Activated CD8-positive, alpha-beta memory T cell treated with anti-CD3 and anti-CD28 coated beads for 4 hours (primary cell): ENCODE measurements around the gene CROCC.
"Not testable (repeated sequence)": the region's sequence is repeated elsewhere in the genome, so short reads cannot be mapped to it uniquely, and the experiment has no call there.

Experiments used
- DNase-seq, 2 donors: peaks; one replicate each; pipeline ENCODE4 v3.0.0-alpha.2; 2020; ENCODE audit warnings: low read depth in 2 of 2

Gene CROCC

GRCh38 chr1:16938351-16939321, 16.9 kb downstream of the CROCC start:
- DNase-seq, result no peak

DNA sequence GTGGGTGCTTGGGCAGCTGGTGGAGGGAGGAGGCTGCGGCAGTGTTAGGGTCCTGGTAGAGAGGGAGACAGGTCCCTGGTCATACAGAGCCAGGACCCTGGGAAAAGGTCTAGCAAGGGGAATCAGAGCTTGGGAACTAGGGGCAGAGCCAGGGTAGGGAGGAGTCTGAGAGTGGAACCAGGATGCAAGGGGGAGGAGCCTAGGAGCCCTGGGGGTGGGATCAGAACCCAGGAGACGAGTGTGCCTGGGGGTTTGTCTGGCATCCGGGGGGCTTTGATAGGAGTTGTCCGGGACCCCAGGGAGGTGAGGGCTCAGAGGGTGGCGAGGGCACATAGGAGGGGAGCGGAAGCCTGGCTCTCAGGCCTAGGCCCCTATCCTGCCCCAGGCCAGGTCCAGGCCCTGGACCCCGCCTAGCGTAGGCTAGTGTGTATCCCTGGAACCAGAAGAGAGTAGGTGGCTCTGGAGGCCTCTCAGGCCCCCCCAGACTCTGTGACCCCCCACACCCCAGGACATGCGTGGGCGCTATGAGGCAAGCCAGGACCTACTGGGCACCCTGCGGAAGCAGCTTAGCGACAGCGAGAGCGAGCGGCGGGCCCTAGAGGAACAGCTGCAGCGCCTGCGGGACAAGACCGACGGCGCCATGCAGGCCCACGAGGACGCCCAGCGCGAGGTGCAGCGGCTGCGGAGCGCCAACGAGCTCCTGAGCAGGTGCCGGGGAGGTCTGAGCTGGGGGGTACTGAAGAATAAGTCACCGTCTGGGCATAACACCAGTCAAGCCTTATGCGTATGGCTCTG, 17.9 kb downstream of the CROCC start:
- DNase-seq, result not testable (repeated sequence)

GRCh38 chr1:16944038-16944437, 22.3 kb downstream of the CROCC start:
- DNase-seq, result no peak

- not testable (repeated sequence) for DNase-seq
These were observed 23.8 kb downstream of the CROCC start for GRCh38 chr1:16945512-16945911.

DNA sequence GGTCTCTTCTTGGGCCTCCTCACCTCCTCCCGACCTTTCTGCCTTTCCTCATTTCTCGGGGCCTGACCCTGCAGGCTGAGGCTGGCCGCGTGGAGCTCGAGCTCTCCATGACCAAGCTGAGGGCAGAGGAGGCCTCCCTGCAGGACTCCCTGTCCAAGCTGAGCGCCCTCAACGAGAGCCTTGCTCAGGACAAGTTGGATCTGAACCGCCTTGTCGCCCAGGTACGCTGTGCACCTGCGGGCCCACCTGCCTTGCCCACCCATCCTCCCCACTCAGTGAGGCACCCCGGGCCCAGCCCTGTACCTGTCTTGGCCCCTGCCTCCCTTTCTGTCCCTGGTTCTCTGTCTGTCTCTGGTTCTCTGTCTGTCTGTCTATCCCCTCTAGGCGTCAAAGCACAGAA, 24.5 kb downstream of the CROCC start:
- not testable (repeated sequence) for DNase-seq

DNA sequence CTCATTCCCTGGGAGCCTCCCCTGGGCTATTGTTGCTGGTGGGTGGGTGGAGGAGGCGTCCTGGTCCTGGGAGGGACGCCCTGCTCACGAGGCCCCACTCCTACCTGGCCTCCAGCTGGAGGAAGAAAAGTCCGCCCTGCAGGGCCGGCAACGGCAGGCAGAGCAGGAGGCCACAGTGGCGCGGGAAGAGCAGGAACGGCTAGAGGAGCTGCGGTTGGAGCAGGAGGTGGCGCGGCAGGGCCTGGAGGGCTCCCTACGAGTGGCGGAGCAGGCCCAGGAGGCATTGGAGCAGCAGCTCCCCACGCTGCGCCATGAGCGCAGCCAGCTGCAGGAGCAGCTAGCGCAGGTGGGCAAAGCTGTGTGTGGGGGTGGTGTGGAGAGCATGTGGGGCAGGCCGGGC, 24.9 kb downstream of the CROCC start:
- DNase-seq, result no peak

- DNase-seq, result not testable (repeated sequence)
These were observed 26.7 kb downstream of the CROCC start for GRCh38 chr1:16948282-16948891.

DNA sequence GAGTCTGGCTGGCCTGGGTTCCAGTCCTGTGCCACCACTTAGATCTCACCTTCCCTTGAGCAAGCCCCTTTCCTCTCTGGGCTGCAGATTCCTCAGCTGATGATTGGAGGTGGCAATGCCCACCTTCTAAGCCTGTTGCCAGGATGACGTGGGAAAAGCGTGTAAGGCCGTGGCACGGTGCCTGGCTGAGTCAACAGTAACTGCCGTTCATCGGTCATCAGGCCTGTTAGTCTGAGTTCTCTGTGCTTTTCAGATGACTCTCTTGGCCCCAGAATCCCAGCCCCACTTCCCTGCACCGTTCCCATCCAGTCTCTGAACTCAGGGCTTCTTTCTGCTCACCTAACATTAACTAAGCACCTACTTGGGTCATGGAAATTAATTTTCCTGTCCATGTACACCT, 27.3 kb downstream of the CROCC start:
- not testable (repeated sequence) for DNase-seq

DNA sequence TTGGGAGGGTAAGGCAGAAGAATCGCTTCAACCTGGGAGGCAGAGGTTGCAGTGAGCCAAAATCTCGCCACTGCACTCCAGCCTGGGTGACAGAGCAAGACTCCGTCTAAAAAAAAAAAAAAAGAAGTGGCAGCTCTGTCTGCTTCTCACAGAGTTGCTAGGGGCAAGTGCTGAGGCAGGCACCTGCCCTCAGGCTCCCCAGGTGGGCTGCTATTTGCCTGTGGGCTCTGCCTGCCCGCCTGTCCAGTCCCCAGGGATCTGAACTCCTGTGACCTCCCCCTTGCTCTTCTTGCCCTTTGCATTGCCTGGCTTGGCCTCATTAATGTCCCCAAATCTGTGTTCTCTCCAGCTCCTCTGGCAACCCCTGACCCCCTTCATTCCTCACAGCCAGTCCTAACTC, 30.6 kb downstream of the CROCC start:
- not testable (repeated sequence) for DNase-seq

- DNase-seq, result no peak
These were observed 32.8 kb downstream of the CROCC start for GRCh38 chr1:16954579-16954978.

DNA sequence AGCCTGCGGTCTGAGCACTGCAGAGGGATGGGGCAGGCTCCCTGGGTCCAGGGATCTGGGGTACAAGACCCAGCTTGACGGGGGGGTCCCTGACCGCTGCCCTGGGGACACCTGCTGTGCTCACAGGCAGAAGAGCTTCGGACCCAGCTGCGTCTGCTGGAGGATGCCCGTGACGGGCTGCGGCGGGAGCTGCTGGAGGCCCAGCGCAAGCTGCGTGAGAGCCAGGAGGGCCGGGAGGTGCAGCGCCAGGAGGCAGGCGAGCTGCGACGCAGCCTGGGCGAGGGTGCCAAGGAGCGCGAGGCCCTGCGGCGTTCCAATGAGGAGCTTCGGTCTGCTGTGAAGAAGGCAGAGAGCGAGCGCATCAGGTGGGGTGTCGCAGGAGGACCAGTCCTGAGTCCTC, 33.5 kb downstream of the CROCC start:
- DNase-seq, result no peak

- no peak for DNase-seq
These were observed 35.0 kb downstream of the CROCC start for GRCh38 chr1:16956775-16957174.

- no peak for DNase-seq
These were observed 36.0 kb downstream of the CROCC start for GRCh38 chr1:16957731-16958130.

DNA sequence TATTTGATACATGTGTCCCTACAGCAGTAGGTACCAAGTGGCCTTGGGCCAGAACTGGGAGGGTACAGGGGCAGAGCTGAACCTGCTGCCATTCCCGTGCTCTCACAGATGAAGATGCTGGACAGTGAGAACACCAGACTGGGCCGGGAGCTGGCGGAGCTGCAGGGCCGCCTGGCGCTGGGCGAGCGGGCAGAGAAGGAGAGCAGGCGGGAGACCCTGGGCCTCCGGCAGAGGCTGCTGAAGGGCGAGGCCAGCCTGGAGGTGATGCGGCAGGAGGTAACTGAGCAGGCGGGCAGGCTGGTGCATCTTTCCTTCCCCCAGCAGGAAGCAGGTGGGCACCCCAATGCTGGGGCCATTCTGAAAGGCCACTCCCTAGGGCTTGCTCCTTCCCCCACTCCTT, 36.7 kb downstream of the CROCC start:
- DNase-seq, result no peak

DNA sequence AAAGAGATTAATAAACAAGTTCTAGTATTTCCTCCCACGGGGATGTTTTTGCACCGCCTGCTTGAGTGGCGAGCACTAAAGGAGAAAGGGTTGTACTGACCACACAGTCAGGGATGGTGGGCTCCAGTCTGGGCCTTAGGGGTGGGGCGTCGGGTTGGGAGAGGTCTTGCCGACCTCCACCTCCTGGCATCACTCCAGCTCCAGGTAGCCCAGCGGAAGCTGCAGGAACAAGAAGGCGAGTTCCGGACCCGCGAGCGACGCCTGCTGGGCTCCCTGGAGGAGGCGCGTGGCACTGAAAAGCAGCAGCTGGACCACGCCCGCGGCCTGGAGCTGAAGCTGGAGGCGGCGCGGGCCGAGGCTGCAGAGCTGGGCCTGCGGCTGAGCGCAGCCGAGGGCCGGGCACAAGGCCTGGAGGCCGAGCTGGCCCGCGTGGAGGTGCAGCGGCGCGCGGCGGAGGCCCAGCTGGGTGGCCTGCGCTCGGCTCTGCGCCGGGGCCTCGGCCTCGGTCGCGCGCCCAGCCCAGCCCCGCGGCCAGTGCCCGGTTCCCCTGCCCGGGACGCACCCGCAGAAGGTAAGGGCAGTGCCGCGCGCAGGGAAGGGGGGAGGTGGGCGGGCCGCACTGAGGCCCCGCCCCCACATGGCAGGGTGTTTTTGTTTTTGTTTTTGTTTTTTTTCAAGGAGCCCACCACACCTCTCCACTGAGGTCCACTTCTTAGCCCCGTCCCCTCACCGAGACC, 39.0 kb downstream of the CROCC start:
- DNase-seq, result peak; percentile 36 to 45

DNA sequence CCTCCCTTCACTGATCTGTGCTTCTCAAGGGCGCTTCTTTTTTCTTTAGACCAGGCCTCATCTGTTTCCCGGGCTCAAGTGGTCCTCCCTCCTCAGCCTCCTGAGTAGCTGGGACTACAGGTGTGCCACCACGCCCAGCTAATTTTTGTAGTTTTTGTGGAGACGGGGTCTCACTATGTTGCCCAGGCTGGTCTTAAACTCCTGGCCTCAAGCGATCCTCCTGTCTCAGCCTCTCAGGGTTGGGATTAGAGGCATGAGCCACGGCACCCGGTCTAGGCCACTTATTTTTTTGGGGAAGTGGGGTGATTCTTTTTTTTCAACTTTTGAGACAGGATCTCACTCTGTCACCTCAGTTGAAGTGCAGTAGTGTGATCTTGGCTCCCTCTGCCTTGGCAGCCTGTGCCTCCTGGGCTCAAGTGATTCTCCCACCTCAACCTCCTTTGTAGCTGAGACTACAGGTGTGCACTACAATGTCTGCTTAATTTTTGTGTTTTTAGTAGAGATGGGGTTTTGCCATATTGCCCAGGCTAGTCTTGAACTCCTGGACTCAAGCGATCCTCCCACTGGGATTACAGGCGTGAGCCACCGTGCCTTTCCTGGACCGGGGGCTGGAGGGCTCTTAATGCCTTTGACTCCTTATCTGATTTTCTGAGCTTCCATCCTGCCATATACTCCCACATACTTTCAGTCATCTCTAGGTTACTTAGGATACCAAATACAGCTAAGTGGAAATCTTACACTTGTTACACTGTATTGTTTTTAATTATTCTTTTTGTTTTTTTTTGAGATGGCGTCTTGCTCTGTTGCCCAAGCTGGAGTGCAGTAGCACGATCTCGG, 39.8 kb downstream of the CROCC start:
- DNase-seq, result no peak

- not testable (repeated sequence) for DNase-seq
These were observed 42.4 kb downstream of the CROCC start for GRCh38 chr1:16964169-16964568.

- no peak for DNase-seq
These were observed 43.8 kb downstream of the CROCC start for GRCh38 chr1:16965486-16966067.

DNA sequence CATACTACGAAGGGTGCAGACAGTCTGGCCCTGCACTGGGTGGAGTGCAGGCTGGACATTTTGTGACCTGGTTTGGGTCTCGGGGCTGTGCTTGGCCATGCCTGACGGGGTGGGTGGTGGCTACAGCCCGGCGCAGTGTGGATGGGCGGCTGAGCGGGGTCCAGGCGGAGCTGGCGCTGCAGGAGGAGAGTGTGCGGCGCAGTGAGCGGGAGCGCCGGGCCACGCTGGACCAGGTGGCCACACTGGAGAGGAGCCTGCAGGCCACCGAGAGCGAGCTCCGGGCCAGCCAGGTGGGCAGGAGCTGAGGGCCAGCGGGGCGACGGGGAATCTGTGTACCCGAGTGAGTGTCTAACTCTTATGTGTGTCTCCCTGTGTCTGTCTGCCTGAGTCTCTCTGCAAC, 44.6 kb downstream of the CROCC start:
- no peak for DNase-seq

- no peak for DNase-seq
These were observed 45.4 kb downstream of the CROCC start for GRCh38 chr1:16967095-16967575.
